ENCODE measurements around the gene CPXM1. TPM values are rescaled to one million over a fixed set of nuclear protein-coding genes. Genes with fewer than 3 reads are reported as not detected.

The CPXM1 gene
- 0.47 and 1.0 TPM in 2 replicates for total RNA-seq

DNA sequence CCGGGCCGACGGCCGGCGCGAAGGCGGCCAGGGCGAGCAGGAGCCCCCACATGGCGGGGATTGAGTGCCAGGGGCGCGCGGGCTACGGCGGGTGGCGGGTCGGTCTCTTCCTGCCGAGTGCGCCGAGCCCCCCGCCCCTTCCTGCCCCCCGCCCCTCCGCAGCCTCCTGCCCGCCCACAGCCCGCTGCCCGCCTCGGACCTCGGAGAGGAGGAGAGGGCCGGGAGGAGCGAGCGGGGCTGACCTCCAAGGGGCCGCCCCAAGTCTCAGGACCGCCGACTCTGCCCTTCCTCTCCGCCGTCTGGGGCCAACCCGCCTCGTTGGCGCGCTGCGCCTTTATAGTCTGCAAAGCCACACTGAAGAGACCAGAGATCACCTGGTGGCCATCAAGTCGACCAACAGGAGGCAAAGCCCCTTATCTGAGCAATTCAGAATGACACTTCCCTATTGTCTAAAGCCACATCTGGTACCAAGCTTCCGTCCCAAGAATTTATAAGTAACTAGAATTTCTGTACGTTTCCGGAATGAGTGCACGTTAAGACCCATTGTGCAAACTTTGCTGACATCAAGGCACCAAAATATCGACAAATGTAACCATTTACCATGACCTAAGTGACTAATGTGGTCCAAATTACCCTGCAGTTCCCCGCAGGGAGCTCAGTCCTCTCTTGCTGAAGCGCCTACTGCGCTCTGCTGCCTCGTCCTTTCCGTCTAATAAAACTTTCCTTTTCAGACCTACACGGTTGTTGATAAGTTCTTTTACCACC lies at the start of gene CPXM1:
CPXM1 (minus strand) TSS at position 107 of the 765 bp plus-strand sequence; CDS start at position 52, 55 bp downstream.

GRCh38 chr20:2840138-2840966 lies 39.9 kb upstream of the CPXM1 start, which contains the start of the genes PCED1A and VPS16:
PCED1A (minus strand) TSS chr20:2840655; CDS start chr20:2839912, 743 bp downstream.
VPS16 (plus strand) TSS chr20:2840745; CDS start chr20:2840775, 30 bp downstream.

GRCh38 chr20:2816030-2816582 lies 15.7 kb upstream of the CPXM1 start, which contains the start of gene TMEM239:
TMEM239 (plus strand) TSS chr20:2816364; CDS start chr20:2816555, 191 bp downstream.

DNA sequence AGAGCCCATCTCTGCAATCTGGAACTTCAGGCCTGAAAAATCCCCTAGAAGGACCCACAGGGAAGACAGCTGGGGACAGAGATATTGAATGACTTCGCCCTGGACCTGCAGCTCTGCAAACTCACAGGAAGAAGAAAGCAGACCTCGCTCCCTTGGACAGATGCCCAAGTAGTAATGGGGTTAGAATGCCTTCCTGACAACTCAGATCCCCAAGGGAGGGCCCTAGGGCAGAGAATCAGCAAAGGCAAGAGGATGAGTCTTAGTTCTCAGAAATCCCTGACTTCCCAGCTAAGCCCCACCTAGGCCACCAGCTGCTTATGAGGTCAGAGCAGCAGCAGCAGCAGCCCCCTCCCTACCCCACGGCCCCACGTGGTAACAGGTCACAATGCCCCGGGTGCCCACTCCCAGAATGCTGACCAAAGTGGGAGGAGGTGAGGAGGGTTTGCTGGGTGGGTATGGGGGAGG lies 14.2 kb upstream of the CPXM1 start, which contains the start of gene C20orf141:
C20orf141 (plus strand) TSS at position 401 of the 465 bp plus-strand sequence. CDS start 198 bp downstream, outside the sequence.

Other genes starting within 250 kb of the CPXM1 start
- 100 and 112 TPM in 2 replicates for gene NOP56, start 148.0 kb downstream of the CPXM1 start, total RNA-seq
- 119 and 139 TPM in 2 replicates for gene IDH3B, start 136.4 kb downstream of the CPXM1 start, total RNA-seq
- gene EBF4, start 107.8 kb downstream of the CPXM1 start, total RNA-seq, result 0.16 and 0.43 TPM in 2 replicates
- 0.32 TPM in 1 of 2 replicates, not detected in the other for gene C20orf141, start 14.4 kb upstream of the CPXM1 start, total RNA-seq
- under 0.01 TPM in 1 of 2 replicates, not detected in the other for gene TMEM239, start 15.7 kb upstream of the CPXM1 start, total RNA-seq
- 16.7 and 17.3 TPM in 2 replicates for gene PCED1A, start 40.0 kb upstream of the CPXM1 start, total RNA-seq
- 68.1 and 78.9 TPM in 2 replicates for gene VPS16, start 40.1 kb upstream of the CPXM1 start, total RNA-seq
- gene PTPRA, start 72.9 kb upstream of the CPXM1 start, total RNA-seq, result 22.5 and 24.9 TPM in 2 replicates
- gene GNRH2, start 243.0 kb upstream of the CPXM1 start, total RNA-seq, result 0.26 and 0.32 TPM in 2 replicates
- 39.1 and 46.0 TPM in 2 replicates for gene MRPS26, start 245.4 kb upstream of the CPXM1 start, total RNA-seq

All from bronchial smooth muscle cell (primary cell).